ENCODE results near the gene NHSL2. TPM values are rescaled to one million over a fixed set of nuclear protein-coding genes. Genes with fewer than 3 reads are reported as not detected.

NHSL2 gene
- total and polyA plus RNA-seq, 2 of the 13 experiments (the other 11 are each of a cell fraction or from before 2014, with no cell fraction given), result not detected

- TF ChIP-seq ZBTB40 (IDR thresholded peaks at IDR 0.05), result no peak
- TF ChIP-seq ZBTB40 (CRISPR knock-in tag; IDR thresholded peaks at IDR 0.05), result no peak
- no peak for TF ChIP-seq NFKB2 (CRISPR knock-in tag; IDR thresholded peaks at IDR 0.05; ENCODE audit: borderline replicate concordance)
- no peak for TF ChIP-seq REL (CRISPR knock-in tag; conservative IDR thresholded peaks at IDR 0.05)
- TF ChIP-seq IKZF5 (CRISPR knock-in tag; IDR thresholded peaks at IDR 0.05), result no peak
- TF ChIP-seq ZNF44 (CRISPR knock-in tag; IDR thresholded peaks at IDR 0.05), result no peak
- TF ChIP-seq HOMEZ (CRISPR knock-in tag; IDR thresholded peaks at IDR 0.05; ENCODE audit: low read depth), result no peak
Observed at GRCh38 chrX:71938371-71938770, 27.7 kb downstream of the NHSL2 start (continued).

All from HepG2 (cell line).